Activated naive CD8-positive, alpha-beta T cell treated with anti-CD3 and anti-CD28 coated beads, Interleukin-2, amount 10 ng/mL, durations not matched to agents 7 days and 5 days (primary cell): ENCODE data around the gene RMI1. TPM values are rescaled to one million over a fixed set of nuclear protein-coding genes. Genes with fewer than 3 reads are reported as not detected.
A peak's percentile ranks its signal among the peaks of the same experiment; 100 is the strongest.
"Not testable (repeated sequence)": the region's sequence is repeated elsewhere in the genome, so short reads cannot be mapped to it uniquely, and the experiment has no call there.

ENCODE experiments used
- ATAC-seq: fragments of 150-1000 bp; cut with Tn5 transposase; one replicate; pipeline ENCODE4 v1.10.0; 2021; ENCODE audit warnings: low read depth, moderate library complexity
- POLR2A ChIA-PET: fragments of 350-600 bp; sonication (Branson Sonifier 250); formaldehyde crosslinking; loops from one replicate; lab custom pipeline; 2021; ENCODE audit warnings: antibody characterized with exemption; lab: Charles Lee
- DNase-seq: peaks from one replicate; pipeline ENCODE4 v3.0.0; 2021
- H3K27ac Mint-ChIP-seq: one replicate; pipeline ENCODE4 v1.8.0; 2022; ENCODE audit warnings: mild to moderate bottlenecking, mixed read lengths
- H3K27me3 Mint-ChIP-seq: one replicate; pipeline ENCODE4 v1.8.0; 2022; ENCODE audit warnings: mild to moderate bottlenecking, moderate library complexity, mixed read lengths
- H3K36me3 Mint-ChIP-seq: one replicate; pipeline ENCODE4 v1.8.0; 2021; ENCODE audit warnings: mild to moderate bottlenecking, mixed read lengths
- H3K4me1 Mint-ChIP-seq: one replicate; pipeline ENCODE4 v1.8.0; 2021; ENCODE audit warnings: mixed read lengths
- H3K4me3 Mint-ChIP-seq: one replicate; pipeline ENCODE4 v1.8.0; 2022; ENCODE audit warnings: mild to moderate bottlenecking, moderate library complexity, mixed read lengths
- H3K9me3 Mint-ChIP-seq: one replicate; pipeline ENCODE4 v1.8.0; 2021; ENCODE audit warnings: mixed read lengths
- total RNA-seq, 2 experiments: library from RNA; stranded (reverse); gene quantifications; one replicate each; pipeline ENCODE4 v1.2.3, GENCODE V29; 2021

Gene RMI1
- total RNA-seq, 2 experiments from 2014 or later = 19.0 to 19.2 TPM

DNA sequence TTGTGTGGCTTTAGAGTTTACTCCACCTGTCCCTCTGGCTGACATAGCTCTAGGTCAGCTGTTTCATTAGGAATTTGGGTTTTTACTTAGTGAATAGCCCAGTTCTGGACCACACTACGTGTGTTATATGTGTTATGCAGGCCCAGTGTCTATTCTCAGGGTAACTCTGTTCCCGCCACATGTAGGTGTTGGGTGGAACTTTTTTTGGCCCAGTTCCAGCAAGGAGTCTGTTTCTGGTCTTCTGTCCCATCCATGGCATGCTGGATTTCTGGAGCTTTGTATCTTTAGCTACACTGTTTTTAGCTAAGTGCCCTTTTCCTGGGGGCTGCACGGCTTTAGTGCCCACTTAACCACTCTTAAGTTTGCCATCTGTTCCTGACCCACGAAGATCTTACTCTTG is 15.5 kb downstream of the RMI1 start:
- POLR2A ChIA-PET = interaction anchor here (0.6 kb wide), 1 partner anchor 10 kb away, joined by 5 read pairs; no protein-coding TSS in a partner anchor
- peaks cover 20% of the 10 kb centered on the region for H3K4me1 Mint-ChIP-seq
- H3K36me3 Mint-ChIP-seq = peaks cover 31% of the 10 kb centered on the region
- no peaks in the 10 kb centered on the region for H3K27me3 Mint-ChIP-seq
- H3K27ac Mint-ChIP-seq = no peak overlapping the region
- no peaks in the 10 kb centered on the region for H3K9me3 Mint-ChIP-seq
- DNase-seq (no peak), ATAC-seq (no peak)
- H3K4me3 Mint-ChIP-seq = no peak overlapping the region

DNA sequence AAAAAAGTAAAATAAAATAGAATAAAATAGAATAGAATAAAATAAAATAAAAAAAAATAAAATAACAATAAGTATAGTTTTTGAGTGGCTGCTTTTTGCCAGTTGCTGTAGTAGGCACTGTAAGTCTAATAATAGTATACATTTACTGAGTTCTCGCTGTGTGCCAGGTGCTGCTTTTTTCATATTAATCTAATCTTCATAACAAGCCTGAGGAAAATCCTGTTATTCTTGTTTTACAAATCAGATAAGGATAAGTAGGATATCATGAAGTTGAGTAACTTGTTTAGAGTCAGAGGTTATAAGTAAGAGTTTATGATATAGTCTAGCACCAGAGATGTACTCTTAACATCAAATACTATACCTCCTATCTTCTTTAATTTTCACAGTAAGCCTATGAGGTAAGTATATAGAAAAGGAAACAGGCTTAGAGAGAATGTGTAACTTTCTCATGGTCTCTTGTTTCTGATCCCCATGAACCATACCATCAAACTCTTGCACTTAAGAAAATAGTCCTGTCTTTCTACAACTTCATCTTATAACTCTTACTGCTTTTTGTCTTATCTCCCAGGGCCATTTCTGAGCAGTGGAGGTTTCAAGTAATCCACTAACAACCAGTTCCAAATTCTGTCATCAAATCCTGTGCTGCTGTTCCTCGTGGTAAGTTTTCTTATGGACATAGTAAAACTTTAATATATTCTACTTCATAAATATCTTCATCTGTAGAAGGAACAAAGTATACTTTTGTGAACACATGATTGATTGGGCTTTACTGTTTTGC is 18.7 kb downstream of the RMI1 start:
- no peak overlapping the region for H3K27ac Mint-ChIP-seq
- POLR2A ChIA-PET = interaction anchor here (1.9 kb wide), 1 partner anchor 19 kb away, joined by 7 read pairs; the partner anchor contains the start of genes HNRNPK and RMI1
- no peak for ATAC-seq
- no peaks in the 10 kb centered on the region for H3K9me3 Mint-ChIP-seq
- peaks cover 31% of the 10 kb centered on the region for H3K36me3 Mint-ChIP-seq
- no peaks in the 10 kb centered on the region for H3K27me3 Mint-ChIP-seq
- DNase-seq = no peak
- H3K4me1 Mint-ChIP-seq = peaks cover 19% of the 10 kb centered on the region
- no peak overlapping the region for H3K4me3 Mint-ChIP-seq

DNA sequence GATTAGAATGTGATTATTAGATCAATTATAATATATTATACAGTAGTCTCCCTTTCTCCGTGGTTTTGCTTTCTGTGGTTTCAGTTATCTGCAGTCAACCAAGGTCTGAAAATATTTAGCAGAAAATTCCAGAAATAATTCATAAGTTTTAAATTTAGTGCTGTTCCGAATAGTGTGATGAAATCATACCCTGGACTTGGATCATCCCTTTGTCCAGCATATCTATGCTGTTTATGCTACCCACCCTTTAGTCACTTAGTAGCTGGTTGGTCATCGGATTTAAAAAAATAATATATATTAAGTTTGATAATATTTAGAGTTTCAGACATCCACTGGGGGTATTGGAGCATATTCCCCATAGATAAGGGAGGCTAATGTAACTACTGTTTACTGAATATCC is 19.6 kb downstream of the RMI1 start:
- no peaks in the 10 kb centered on the region for H3K27me3 Mint-ChIP-seq
- DNase-seq = no peak
- H3K27ac Mint-ChIP-seq = no peak overlapping the region
- no peak overlapping the region for H3K4me3 Mint-ChIP-seq
- H3K36me3 Mint-ChIP-seq = peaks cover 37% of the 10 kb centered on the region
- ATAC-seq = no peak
- H3K4me1 Mint-ChIP-seq = peaks cover 19% of the 10 kb centered on the region
- no peaks in the 10 kb centered on the region for H3K9me3 Mint-ChIP-seq
- POLR2A ChIA-PET = interaction anchor here (1.2 kb wide), 1 partner anchor 19 kb away, joined by 5 read pairs; the partner anchor contains the start of genes HNRNPK and RMI1

DNA sequence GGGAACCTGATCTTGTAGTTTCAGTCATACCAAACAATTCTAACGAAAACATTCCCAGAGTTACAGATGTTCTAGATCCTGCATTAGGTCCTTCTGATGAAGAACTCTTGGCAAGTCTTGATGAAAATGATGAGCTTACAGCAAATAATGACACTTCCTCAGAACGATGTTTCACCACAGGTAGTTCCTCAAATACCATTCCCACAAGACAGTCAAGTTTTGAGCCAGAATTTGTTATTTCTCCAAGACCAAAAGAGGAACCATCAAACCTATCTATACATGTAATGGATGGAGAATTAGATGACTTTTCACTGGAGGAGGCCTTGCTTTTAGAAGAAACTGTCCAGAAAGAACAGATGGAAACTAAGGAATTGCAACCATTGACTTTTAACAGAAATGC is 21.0 kb downstream of the RMI1 start:
- no peak for ATAC-seq
- peaks cover 10% of the 10 kb centered on the region for H3K4me1 Mint-ChIP-seq
- peaks cover 37% of the 10 kb centered on the region for H3K36me3 Mint-ChIP-seq
- no peaks in the 10 kb centered on the region for H3K27me3 Mint-ChIP-seq
- H3K9me3 Mint-ChIP-seq = no peaks in the 10 kb centered on the region
- H3K27ac Mint-ChIP-seq = peak overlapping the region; percentile 30
- no peak overlapping the region for H3K4me3 Mint-ChIP-seq
- POLR2A ChIA-PET = interaction anchor here (2.4 kb wide), 1 partner anchor 21 kb away, joined by 15 read pairs; the partner anchor contains the start of genes HNRNPK and RMI1
- DNase-seq = no peak

GRCh38 chr9:84002344-84002743 is 21.7 kb downstream of the RMI1 start:
- peak; percentile 93 for ATAC-seq
- H3K36me3 Mint-ChIP-seq = peaks cover 39% of the 10 kb centered on the region
- POLR2A ChIA-PET = interaction anchor here (2.4 kb wide), 1 partner anchor 22 kb away, joined by 15 read pairs; the partner anchor contains the start of genes HNRNPK and RMI1
- H3K4me1 Mint-ChIP-seq = peaks cover 8% of the 10 kb centered on the region
- peak overlapping the region; percentile 41 for H3K4me3 Mint-ChIP-seq
- peak overlapping the region; percentile 49 for H3K27ac Mint-ChIP-seq
- H3K27me3 Mint-ChIP-seq = no peaks in the 10 kb centered on the region
- peaks cover under 1% of the 10 kb centered on the region for H3K9me3 Mint-ChIP-seq
- DNase-seq = no peak

DNA sequence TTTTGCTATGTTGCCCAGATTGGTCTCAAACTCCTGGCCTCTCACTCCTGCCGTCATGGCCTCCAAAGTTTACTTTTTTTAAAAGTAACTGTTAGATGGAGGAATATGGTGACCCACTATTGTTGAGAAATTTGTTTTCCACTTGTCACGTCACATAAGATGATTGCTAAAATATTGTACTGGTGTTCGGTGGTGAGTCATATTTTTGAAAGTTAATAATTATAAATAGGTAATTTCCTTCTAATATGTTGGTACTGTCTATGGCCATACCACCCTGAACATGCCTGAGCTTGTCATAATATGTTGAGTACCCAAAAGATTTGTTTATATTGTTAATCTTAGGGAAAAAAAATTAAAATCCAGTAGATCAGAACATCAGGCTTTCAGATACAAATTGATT is 22.6 kb downstream of the RMI1 start:
- H3K9me3 Mint-ChIP-seq = peaks cover 2% of the 10 kb centered on the region
- DNase-seq (no peak), ATAC-seq (no peak)
- no peak overlapping the region for H3K4me3 Mint-ChIP-seq
- H3K27me3 Mint-ChIP-seq = no peaks in the 10 kb centered on the region
- peaks cover 8% of the 10 kb centered on the region for H3K4me1 Mint-ChIP-seq
- H3K27ac Mint-ChIP-seq = no peak overlapping the region
- H3K36me3 Mint-ChIP-seq = peaks cover 43% of the 10 kb centered on the region
- POLR2A ChIA-PET = interaction anchor here (0.7 to 2.4 kb wide), 2 partner anchors 12 to 23 kb away, joined by 3 to 15 read pairs; partner anchors contain the start of genes HNRNPK and RMI1

GRCh38 chr9:84007662-84008061 is 27.1 kb downstream of the RMI1 start:
- Mint-ChIP-seq H3K9me3 (peaks cover 2% of the 10 kb centered on the region), H3K4me3 (no peak overlapping the region), H3K36me3 (peaks cover 25% of the 10 kb centered on the region), H3K27ac (no peak overlapping the region), H3K27me3 (no peaks in the 10 kb centered on the region), H3K4me1 (peaks cover 1% of the 10 kb centered on the region)
- DNase-seq (no peak), ATAC-seq (no peak)
- POLR2A ChIA-PET = interaction anchor here (1.8 kb wide), 1 partner anchor 27 kb away, joined by 10 read pairs; the partner anchor contains the start of genes HNRNPK and RMI1

GRCh38 chr9:84024041-84024575 is 43.5 kb downstream of the RMI1 start:
- Mint-ChIP-seq H3K4me3 (no peak overlapping the region), H3K9me3 (peaks cover 1% of the 10 kb centered on the region), H3K27me3 (peaks cover 10% of the 10 kb centered on the region), H3K4me1 (no peaks in the 10 kb centered on the region), H3K27ac (no peak overlapping the region), H3K36me3 (no peaks in the 10 kb centered on the region)
- ATAC-seq (no peak), DNase-seq (no peak)
- POLR2A ChIA-PET = interaction anchor here (0.5 to 0.7 kb wide), 2 partner anchors 77 to 265 kb away, joined by 3 read pairs; no protein-coding TSS in a partner anchor

DNA sequence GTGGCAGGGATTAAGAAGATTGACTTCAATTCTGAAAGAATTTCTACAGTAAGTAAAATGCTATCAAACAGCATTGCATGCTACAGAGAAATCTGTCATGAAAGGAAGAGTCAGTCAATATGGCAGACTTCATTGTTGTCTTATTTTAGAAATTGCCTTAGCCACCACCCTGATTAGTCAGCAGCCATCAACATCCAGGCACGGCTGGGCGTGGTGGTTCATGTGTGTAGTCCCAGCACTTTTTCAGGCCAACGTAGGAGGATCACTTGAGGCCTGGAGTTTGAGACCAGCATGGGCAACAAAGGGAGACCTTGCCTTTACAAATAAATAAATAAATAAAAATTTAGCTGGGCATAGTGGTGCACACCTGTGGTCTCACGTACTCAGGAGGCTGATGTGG is 46.6 kb downstream of the RMI1 start:
- H3K36me3 Mint-ChIP-seq = no peaks in the 10 kb centered on the region
- H3K27me3 Mint-ChIP-seq = peaks cover 10% of the 10 kb centered on the region
- H3K9me3 Mint-ChIP-seq = peaks cover 1% of the 10 kb centered on the region
- H3K27ac Mint-ChIP-seq = no peak overlapping the region
- DNase-seq (no peak), ATAC-seq (no peak)
- POLR2A ChIA-PET = no interaction called here
- no peak overlapping the region for H3K4me3 Mint-ChIP-seq
- H3K4me1 Mint-ChIP-seq = no peaks in the 10 kb centered on the region

- ATAC-seq (no peak), DNase-seq (no peak)
- Mint-ChIP-seq H3K9me3 (no peaks in the 10 kb centered on the region), H3K4me1 (no peaks in the 10 kb centered on the region), H3K27ac (no peak overlapping the region), H3K36me3 (no peaks in the 10 kb centered on the region), H3K4me3 (no peak overlapping the region), H3K27me3 (peaks cover 16% of the 10 kb centered on the region)
- POLR2A ChIA-PET = no interaction called here
Measured at GRCh38 chr9:84031534-84031933, 50.9 kb downstream of the RMI1 start.

GRCh38 chr9:84041857-84042256 is 61.3 kb downstream of the RMI1 start:
- H3K27me3 Mint-ChIP-seq = peaks cover 12% of the 10 kb centered on the region
- ATAC-seq, H3K4me3 Mint-ChIP-seq, H3K9me3 Mint-ChIP-seq, H3K4me1 Mint-ChIP-seq, DNase-seq, POLR2A ChIA-PET, H3K36me3 Mint-ChIP-seq, H3K27ac Mint-ChIP-seq: not testable (repeated sequence)

DNA sequence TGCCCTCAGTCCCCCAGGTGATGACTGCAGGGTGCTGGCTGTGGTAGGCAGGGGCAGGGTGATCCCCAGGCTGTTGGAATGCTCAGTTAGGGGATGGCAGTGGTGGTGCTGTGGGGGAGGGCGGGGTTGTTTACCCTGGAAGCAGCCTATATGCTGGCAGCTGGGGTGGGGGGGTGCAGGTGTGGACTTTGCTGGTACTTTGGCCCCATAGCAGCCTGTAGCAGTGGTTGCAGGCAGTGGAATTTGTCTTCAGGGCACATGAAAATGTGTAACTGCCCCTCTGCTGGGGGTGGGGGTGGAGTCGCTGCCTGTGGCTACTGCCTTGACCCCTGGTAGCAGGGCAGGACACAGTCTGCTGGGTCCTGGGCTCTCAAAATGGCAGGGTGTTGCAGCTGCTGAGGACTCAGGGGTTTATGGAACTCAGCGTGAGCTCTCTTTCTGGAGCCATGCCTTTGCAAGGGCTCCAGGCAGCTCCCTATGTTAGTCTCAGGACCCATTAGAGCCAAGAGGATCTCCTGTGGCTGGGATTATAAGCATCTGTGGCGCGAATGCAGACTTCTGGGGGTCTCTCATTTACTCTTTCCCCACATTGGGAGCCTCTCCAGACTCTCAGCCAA is 65.0 kb downstream of the RMI1 start:
- ATAC-seq = no peak
- peaks cover 2% of the 10 kb centered on the region for H3K27me3 Mint-ChIP-seq
- peaks cover 2% of the 10 kb centered on the region for H3K9me3 Mint-ChIP-seq
- peaks cover 6% of the 10 kb centered on the region for H3K4me1 Mint-ChIP-seq
- H3K36me3 Mint-ChIP-seq = no peaks in the 10 kb centered on the region
- no peak for DNase-seq
- POLR2A ChIA-PET = interaction anchor here (0.6 kb wide), 1 partner anchor 91 kb away, joined by 6 read pairs; no protein-coding TSS in a partner anchor
- H3K27ac Mint-ChIP-seq = no peak overlapping the region
- H3K4me3 Mint-ChIP-seq = no peak overlapping the region
